Activated naive CD8-positive, alpha-beta T cell treated with anti-CD3 and anti-CD28 coated beads for 36 hours (primary cell): ENCODE measurements around the gene ITLN1. TPM values are rescaled to one million over a fixed set of nuclear protein-coding genes. Genes with fewer than 3 reads are reported as not detected.
"Not testable (repeated sequence)": the region's sequence is repeated elsewhere in the genome, so short reads cannot be mapped to it uniquely, and the experiment has no call there.

Experiments
- DNase-seq: peaks from one replicate; pipeline ENCODE4 v3.0.0; 2021
- H3K27ac Mint-ChIP-seq: one replicate; pipeline ENCODE4 v1.8.0; 2022; ENCODE audit warnings: mild to moderate bottlenecking, moderate library complexity, mixed read lengths
- H3K27me3 Mint-ChIP-seq: one replicate; pipeline ENCODE4 v1.8.0; 2022; ENCODE audit warnings: mild to moderate bottlenecking, mixed read lengths
- H3K36me3 Mint-ChIP-seq: one replicate; pipeline ENCODE4 v1.8.0; 2021; ENCODE audit warnings: mild to moderate bottlenecking, mixed read lengths
- H3K4me1 Mint-ChIP-seq: one replicate; pipeline ENCODE4 v1.8.0; 2021; ENCODE audit warnings: mixed read lengths
- H3K4me3 Mint-ChIP-seq: one replicate; pipeline ENCODE4 v1.8.0; 2022; ENCODE audit warnings: mild to moderate bottlenecking, moderate library complexity, mixed read lengths
- H3K9me3 Mint-ChIP-seq: one replicate; pipeline ENCODE4 v1.8.0; 2022; ENCODE audit warnings: mixed read lengths
- total RNA-seq, 2 experiments: library from RNA; stranded (reverse); gene quantifications; one replicate each; pipeline ENCODE4 v1.2.3, GENCODE V29; 2021

ITLN1 gene
- total RNA-seq, 2 experiments from 2014 or later = not detected

GRCh38 chr1:160894368-160895135 is 9.6 kb upstream of the ITLN1 start:
- not testable (repeated sequence) for H3K27me3 Mint-ChIP-seq, H3K4me3 Mint-ChIP-seq, H3K27ac Mint-ChIP-seq, H3K4me1 Mint-ChIP-seq, DNase-seq, H3K36me3 Mint-ChIP-seq, H3K9me3 Mint-ChIP-seq

DNA sequence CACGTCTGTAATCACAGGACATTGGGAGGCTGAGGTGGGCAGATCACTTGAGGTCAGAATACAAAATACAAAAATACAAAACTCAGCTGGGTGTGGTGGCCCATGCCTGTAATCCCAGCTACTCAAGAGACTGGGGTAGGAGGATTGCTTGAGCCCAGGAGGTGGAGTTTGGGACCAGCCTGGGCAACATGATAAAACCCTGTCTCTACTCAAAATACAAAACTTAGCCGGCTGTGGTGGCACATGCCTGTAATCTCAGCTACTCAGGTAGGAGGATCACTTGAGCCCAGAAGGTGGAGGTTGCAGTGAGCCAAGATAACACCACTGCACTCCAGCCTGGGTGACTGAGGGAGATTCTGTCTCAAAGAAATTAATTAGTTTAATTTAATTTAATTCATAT is 6.5 kb upstream of the ITLN1 start:
- DNase-seq = no peak
- peaks cover 10% of the 10 kb centered on the region for H3K27me3 Mint-ChIP-seq
- H3K4me1 Mint-ChIP-seq = peaks cover 2% of the 10 kb centered on the region
- peaks cover 8% of the 10 kb centered on the region for H3K9me3 Mint-ChIP-seq
- H3K4me3 Mint-ChIP-seq = no peak overlapping the region
- no peaks in the 10 kb centered on the region for H3K36me3 Mint-ChIP-seq
- no peak overlapping the region for H3K27ac Mint-ChIP-seq

DNA sequence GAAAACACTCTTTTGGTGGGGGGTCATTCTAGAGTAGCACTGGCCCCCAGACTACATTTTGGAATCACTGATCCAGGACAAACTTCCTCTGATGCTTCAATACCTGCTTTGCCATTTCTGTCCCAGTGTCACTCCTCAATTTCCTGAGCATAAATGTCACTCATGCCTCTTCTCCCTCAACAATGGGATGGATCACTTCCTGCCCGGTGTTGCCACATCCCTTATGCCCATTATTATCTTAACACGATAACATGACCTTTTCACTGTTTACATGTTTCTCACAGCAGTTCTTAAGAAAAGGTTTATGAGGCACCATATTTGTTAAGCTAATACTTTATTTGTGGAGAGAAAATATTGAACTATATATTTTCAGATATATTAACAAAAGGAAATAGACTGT is 3.9 kb upstream of the ITLN1 start:
- Mint-ChIP-seq H3K36me3 (no peaks in the 10 kb centered on the region), H3K27me3 (peaks cover 4% of the 10 kb centered on the region)

GRCh38 chr1:160887071-160887470 is 2.1 kb upstream of the ITLN1 start:
- Mint-ChIP-seq H3K27me3 (peaks cover 4% of the 10 kb centered on the region), H3K27ac (no peak overlapping the region), H3K36me3 (no peaks in the 10 kb centered on the region), H3K4me3 (no peak overlapping the region), H3K4me1 (peaks cover 7% of the 10 kb centered on the region), H3K9me3 (no peaks in the 10 kb centered on the region)
- no peak for DNase-seq

More for the DNA sequence above, 3.9 kb upstream of the ITLN1 start:
- Mint-ChIP-seq H3K4me1 (peaks cover 7% of the 10 kb centered on the region), H3K27ac (no peak overlapping the region), H3K9me3 (peaks cover 2% of the 10 kb centered on the region), H3K4me3 (no peak overlapping the region)
- DNase-seq = no peak

DNA sequence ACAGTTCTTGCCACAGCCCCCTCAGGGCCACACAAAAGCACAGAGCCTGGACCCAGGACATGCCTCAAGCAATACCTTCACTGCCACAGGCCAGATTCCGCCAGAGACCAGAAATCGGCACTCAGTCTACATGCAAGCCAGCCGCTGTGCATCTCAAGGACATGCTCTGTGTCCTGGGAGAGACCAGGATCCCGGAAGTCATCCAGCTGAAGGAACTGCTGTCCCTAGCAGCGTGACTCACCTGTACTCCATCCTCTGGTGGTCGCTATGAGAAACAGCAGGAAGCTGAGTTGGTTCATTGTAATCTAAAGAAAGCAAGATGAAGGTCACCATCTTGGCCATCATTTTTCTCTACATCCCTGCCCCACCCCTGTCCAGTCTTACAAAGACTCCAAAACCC is 401 bp downstream of the ITLN1 start:
- H3K4me1 Mint-ChIP-seq = peaks cover 7% of the 10 kb centered on the region

DNA sequence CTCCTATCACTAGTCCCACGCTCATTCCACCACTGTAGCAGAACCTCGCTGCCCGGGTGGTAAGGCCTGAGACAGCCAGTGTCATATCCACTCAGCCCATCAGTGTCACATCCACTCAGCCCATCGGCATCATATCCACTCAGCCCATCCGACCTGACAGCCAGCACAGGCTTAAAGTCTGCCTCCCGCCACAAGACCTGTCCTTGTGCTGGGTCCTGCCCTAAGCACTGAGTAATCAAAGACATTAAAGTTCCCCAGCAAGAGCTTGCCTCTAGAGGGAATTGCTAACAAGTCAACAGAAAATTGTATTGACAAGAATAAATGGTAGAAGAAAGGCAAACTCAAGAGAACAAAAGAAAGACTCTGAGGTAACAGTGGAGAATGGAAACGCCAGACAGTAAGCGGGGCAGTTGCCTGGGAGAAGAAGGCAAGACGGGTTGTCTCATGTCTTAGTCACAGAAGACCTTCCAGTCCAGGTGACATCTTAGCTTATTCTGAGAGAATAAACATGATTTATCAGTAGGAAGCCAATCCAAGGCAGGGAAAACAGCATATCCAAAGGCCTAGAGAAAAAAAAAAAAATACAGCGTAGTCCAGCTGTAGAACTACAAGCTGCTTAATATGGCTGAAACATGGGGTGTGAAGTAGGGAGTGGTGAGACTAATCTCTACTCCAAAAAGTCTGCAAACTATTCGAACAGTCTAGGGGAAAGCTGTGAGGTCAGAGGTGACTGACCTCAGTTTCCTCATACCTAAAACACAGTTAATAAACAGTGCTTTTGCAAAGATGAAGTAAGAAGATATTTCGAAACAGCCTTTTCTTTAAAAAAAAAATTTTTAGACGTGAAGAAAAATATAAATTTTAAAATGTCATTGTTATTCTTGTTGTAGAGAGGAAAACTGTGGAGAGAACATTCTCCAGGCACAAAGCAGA is 1.1 kb downstream of the ITLN1 start:
- no peak for DNase-seq
- Mint-ChIP-seq H3K4me3 (no peak overlapping the region), H3K27ac (no peak overlapping the region), H3K4me1 (peaks cover 12% of the 10 kb centered on the region), H3K27me3 (peaks cover under 1% of the 10 kb centered on the region), H3K36me3 (no peaks in the 10 kb centered on the region), H3K9me3 (no peaks in the 10 kb centered on the region)

More for the DNA sequence above, 401 bp downstream of the ITLN1 start:
- no peak for DNase-seq
- H3K27me3 Mint-ChIP-seq = peaks cover 4% of the 10 kb centered on the region
- no peaks in the 10 kb centered on the region for H3K36me3 Mint-ChIP-seq
- H3K4me3 Mint-ChIP-seq = no peak overlapping the region
- no peak overlapping the region for H3K27ac Mint-ChIP-seq
- H3K9me3 Mint-ChIP-seq = no peaks in the 10 kb centered on the region

DNA sequence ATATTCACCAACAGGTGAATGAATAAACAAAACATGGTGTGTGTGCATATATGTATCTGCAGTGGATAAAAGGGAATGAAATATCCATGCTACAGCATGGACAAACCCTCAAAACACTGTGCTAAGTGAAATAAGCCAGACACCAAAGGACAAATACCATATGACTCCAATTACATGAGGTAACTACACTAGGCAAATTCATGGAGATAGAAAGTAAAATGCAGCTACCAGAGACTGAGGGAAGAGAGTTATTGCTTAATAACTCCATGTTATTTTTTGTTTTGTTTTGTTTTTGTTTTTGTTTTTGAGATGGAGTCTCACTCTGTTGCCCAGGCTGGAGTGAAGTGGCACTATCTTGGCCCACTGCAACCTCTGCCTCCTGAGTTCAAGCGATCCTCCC is 2.4 kb downstream of the ITLN1 start:
- DNase-seq = no peak
- no peak overlapping the region for H3K27ac Mint-ChIP-seq
- H3K27me3 Mint-ChIP-seq = no peaks in the 10 kb centered on the region
- H3K9me3 Mint-ChIP-seq = no peaks in the 10 kb centered on the region
- H3K36me3 Mint-ChIP-seq = no peaks in the 10 kb centered on the region
- no peak overlapping the region for H3K4me3 Mint-ChIP-seq
- H3K4me1 Mint-ChIP-seq = peaks cover 14% of the 10 kb centered on the region

DNA sequence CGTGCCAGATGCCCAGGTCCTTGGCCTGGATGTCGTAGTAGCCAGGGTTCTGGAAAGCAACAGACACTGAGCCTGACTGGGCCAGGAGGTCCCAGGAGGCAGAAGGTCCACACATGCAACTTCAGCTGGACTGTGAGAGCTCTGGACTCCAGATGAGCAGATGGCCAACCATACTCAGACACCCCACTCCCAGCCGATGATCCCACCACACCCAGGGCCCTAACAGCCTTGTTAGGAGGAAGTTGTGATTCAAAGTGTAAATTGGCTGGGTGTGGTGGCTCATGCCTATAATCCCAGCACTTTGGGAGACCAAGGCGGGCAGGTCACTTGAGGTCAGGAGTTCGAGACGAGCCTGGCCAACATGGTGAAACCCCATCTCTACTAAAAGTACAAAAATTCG is 3.7 kb downstream of the ITLN1 start:
- H3K27ac Mint-ChIP-seq = not testable (repeated sequence)

DNA sequence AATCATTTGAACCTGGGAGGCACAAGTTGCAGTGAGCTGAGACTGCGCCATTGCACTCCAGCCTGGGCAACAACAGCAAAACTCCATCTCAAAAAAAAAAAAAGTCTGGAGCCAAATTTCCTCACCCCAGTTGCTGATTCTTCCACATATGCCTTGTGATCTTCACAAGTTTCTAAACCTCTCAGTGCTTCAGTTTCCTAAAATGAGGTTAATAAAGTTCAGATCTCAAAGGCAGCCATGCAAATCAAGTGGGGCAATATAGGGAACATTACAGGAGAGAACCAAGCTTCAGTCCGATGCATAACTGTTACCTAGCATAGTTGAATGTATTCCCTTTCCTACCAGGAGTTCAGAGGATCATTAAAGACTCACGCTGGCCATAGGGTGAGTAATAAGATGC is 4.8 kb downstream of the ITLN1 start:
- no peaks in the 10 kb centered on the region for H3K36me3 Mint-ChIP-seq

More for the DNA sequence above, 3.7 kb downstream of the ITLN1 start:
- not testable (repeated sequence) for H3K9me3 Mint-ChIP-seq, H3K36me3 Mint-ChIP-seq, H3K27me3 Mint-ChIP-seq, H3K4me3 Mint-ChIP-seq, DNase-seq
- peaks cover 20% of the 10 kb centered on the region for H3K4me1 Mint-ChIP-seq

GRCh38 chr1:160879056-160879455 is 5.9 kb downstream of the ITLN1 start:
- Mint-ChIP-seq H3K4me3 (no peak overlapping the region), H3K27ac (no peak overlapping the region), H3K36me3 (no peaks in the 10 kb centered on the region), H3K4me1 (peaks cover 19% of the 10 kb centered on the region), H3K27me3 (no peaks in the 10 kb centered on the region), H3K9me3 (no peaks in the 10 kb centered on the region)
- DNase-seq = no peak

More for the DNA sequence above, 4.8 kb downstream of the ITLN1 start:
- DNase-seq = no peak
- peaks cover 20% of the 10 kb centered on the region for H3K4me1 Mint-ChIP-seq
- no peak overlapping the region for H3K4me3 Mint-ChIP-seq
- H3K9me3 Mint-ChIP-seq = no peaks in the 10 kb centered on the region
- H3K27ac Mint-ChIP-seq = no peak overlapping the region
- H3K27me3 Mint-ChIP-seq = no peaks in the 10 kb centered on the region

DNA sequence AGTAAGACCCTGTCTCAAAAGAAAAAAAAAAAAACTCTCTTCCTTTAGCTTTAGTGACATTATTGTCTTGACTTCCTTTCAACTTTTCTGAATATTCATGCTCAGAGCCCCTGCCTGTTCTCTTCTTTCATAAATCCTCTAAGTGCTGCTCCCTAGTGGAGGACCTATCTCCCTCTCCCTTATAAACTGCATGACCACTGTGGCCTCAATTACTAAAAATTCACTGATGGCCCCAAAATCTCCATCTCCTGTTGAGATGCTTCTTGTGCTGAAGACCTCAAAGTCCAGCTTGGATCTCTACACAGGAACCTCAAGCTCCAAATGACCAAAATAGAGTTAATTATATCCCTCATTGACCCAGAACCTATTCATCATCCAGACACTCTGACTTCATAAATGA is 7.8 kb downstream of the ITLN1 start:
- Mint-ChIP-seq H3K4me1 (peaks cover 19% of the 10 kb centered on the region), H3K27me3 (no peaks in the 10 kb centered on the region), H3K9me3 (no peaks in the 10 kb centered on the region), H3K4me3 (no peak overlapping the region), H3K36me3 (no peaks in the 10 kb centered on the region), H3K27ac (no peak overlapping the region)
- DNase-seq = no peak

GRCh38 chr1:160876311-160876710 is 8.7 kb downstream of the ITLN1 start:
- peaks cover 21% of the 10 kb centered on the region for H3K4me1 Mint-ChIP-seq
- no peaks in the 10 kb centered on the region for H3K27me3 Mint-ChIP-seq
- DNase-seq = no peak
- H3K27ac Mint-ChIP-seq = no peak overlapping the region
- H3K9me3 Mint-ChIP-seq = no peaks in the 10 kb centered on the region
- H3K36me3 Mint-ChIP-seq = no peaks in the 10 kb centered on the region
- no peak overlapping the region for H3K4me3 Mint-ChIP-seq

GRCh38 chr1:160875591-160875990 is 9.4 kb downstream of the ITLN1 start:
- not testable (repeated sequence) for H3K36me3 Mint-ChIP-seq, H3K4me3 Mint-ChIP-seq, H3K27ac Mint-ChIP-seq

DNA sequence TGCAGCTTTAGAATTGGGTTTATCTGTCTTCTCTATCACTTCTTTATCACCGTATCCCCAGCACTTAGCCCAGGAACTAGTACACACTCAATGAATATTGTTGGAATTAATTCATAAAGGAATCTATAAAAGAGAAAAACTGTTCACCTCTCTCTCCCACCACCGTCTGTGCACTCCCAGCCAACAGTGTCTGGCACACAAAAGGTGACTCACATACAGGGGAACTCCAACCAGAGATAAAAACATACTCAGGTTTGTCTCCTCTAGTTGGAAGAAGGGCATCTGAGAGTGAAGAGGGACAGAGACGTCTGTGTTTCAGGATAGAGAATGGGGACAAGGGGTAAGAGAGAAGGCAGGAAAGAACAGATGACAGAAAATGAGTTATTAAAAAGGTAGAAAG is 10.0 kb downstream of the ITLN1 start:
- Mint-ChIP-seq H3K27me3 (no peaks in the 10 kb centered on the region), H3K4me1 (peaks cover 23% of the 10 kb centered on the region), H3K9me3 (no peaks in the 10 kb centered on the region), H3K36me3 (no peaks in the 10 kb centered on the region), H3K4me3 (no peak overlapping the region), H3K27ac (no peak overlapping the region)
- no peak for DNase-seq

More at GRCh38 chr1:160875591-160875990, 9.4 kb downstream of the ITLN1 start:
- peaks cover 23% of the 10 kb centered on the region for H3K4me1 Mint-ChIP-seq
- DNase-seq, H3K27me3 Mint-ChIP-seq, H3K9me3 Mint-ChIP-seq: not testable (repeated sequence)

GRCh38 chr1:160868141-160868540 is 16.8 kb downstream of the ITLN1 start:
- Mint-ChIP-seq H3K4me1 (peaks cover 13% of the 10 kb centered on the region), H3K27ac (no peak overlapping the region), H3K4me3 (no peak overlapping the region), H3K27me3 (no peaks in the 10 kb centered on the region), H3K36me3 (no peaks in the 10 kb centered on the region), H3K9me3 (no peaks in the 10 kb centered on the region)
- no peak for DNase-seq
